Esophagus mucosa (tissue), 1 donor: ENCODE results near the gene TCOF1. TPM values are rescaled to one million over a fixed set of nuclear protein-coding genes. Genes with fewer than 3 reads are reported as not detected.

Source experiments
- ATAC-seq: fragments of 200-7000 bp; cut with Tn5 transposase; one replicate; pipeline ENCODE4 v1.9.1; 2020
- total RNA-seq: library from RNA; stranded (reverse); gene quantifications from one replicate; pipeline ENCODE4 v1.2.4, GENCODE V29; 2023
- donor health status: DM: yes; HTN: yes; CAD: no.

TCOF1 gene
- total RNA-seq, 1 donor from 2014 or later, result 24.8 TPM

DNA sequence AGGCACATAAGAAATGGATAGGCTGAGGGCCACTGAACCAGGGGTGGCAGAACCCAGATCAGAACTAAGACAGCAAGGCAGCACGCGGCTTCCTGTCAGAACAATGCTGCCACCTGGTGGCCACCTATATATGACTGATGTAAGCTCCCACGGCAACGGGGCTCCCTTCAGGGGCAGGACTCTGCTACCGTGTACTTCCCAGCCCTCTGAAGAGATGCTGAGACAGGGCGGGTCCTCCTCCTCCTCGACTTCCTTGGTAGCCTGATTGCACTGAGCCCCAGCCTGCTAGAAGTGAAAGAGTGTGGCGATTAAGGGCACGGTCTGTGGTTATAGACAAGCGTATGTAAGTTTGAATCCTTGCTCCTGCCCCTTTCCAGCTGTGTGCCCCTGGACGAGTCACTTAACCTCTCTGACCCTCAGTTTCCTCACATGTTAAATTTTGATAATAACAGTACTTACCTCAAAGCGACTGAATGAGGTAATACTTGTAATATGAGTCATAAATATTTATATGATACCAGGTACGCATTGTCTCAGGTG lies 78.7 kb downstream of the TCOF1 start:
- peak; percentile 86 for ATAC-seq

DNA sequence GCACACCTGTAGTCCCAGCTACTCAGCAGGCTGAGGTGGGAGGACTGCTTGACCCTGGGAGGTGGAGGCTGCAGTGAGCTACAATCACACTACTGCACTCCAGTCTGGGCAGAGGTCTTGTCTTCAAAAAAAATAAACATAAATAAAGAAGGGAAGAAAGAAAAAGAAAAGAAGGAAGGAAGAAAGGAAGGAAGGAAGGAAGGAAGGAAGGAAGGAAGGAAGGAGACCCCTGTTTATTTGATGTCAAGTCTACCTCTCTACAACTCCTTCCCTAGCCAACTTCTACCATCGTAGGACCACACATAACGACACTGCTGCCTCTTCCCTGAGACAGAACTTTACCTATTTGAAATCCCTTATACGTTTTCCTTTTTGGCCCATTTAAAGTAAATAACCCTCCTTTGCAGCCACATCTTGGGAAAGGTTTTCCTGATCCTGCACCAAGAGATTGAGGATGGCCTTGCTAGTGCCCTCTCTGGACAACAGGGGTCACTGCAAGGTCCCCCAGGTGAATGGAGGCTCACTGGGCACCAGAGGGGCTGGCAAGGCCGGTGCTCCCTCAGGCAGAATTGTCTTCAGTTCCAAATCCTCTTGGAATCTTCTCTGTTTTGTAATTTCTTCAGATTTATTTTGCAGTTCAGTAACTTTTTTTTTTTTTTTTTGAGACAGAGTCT lies 81.5 kb downstream of the TCOF1 start:
- no peak for ATAC-seq

DNA sequence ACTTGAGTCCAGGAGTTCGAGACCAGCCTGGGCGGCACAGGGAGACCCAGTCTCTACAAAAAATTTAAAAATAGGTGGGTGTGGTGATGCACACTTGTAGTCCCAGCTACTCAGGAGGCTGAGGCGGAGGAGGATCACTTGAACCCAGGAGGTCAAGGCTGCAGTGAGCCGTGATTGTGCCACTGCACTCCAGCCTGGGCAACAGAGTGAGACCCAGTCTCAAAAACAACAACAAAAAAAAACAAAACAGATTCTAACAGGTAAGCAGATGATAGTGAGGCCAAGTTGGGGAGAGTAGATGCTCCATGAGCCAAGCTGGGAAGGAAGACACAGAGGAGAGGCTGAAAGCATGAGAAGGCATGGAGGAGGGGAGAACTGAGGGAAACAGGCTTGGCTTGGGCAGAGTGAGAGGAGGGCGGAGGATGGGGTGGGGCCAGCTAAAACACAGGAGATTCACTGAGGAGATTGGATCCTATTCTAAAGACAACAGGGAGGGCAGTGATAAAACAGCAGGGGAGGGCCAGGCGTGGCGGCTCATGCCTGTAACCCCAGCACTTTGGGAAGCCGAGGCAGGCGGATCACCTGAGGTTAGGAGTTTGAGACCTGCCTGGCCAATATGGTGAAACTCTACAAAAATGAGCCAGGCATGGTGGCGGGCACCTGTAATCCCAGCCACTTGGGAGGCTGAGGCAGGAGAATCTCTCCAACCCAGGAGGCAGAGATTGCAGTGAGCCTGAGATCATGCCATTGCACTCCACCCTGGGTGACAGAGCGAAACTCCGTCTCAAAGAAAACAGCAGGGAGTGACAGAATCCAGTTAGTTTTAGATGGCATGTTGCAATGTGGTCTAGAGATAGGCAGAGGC lies 83.7 kb downstream of the TCOF1 start:
- peak; percentile 30 for ATAC-seq

DNA sequence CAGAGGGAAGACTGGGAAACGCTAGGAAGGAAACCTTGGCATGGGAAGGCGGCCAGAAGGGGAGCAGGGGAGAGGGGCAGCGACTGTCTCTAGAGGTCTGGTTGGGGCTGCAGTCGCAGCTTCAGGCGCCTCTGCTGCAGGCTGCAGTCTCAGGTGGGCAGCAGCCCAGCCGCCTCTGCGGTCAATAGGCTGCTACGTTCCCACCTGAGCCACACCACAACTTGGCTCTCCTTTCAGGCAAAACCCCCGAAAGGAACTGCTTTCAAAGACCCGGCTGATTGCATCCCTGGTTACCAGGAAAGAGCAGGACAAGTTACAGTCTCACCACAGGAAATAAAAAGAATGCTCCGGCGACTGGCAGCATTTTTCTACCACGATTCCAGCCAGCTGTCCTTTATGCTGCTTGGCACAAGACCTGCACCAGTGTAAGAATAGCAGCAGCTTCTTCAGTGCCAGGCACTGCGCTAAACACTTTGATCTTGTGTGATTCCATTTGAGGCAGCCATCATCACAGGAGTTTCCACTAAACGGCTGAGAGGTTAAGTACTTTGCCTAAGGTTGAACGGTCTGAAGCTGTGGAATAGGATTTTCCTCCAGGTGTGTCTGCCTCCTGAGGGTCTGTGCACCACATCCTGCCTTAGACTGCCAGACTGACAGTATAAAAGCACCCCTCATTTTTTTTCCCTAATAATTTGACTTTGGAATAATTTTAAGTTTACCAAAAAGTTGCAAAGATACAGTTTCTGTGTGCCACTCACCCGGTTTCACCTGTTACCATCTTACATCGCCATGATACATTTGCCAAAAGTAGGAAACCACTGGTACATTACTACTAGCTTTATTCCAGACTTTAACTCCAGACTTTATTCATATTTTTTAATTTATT lies 84.6 kb downstream of the TCOF1 start:
- peak; percentile 18 for ATAC-seq

DNA sequence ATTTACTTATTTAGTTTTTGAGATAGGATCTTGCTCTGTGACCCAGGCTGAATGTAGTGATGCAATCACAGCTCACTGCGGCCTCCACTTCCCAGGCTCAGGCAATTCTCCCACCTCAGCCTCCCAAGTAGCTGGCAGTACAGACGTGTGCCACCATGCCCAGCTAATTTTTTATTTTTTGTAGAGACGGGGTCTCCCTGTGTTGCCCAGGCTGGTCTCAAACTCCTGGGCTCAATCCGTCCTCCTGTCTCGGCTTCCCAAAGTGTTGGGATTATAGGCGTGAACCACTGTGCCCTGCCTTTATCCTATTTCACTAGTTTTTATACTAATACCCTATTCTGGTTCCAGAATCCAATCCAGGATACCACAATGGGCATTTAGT lies 85.2 kb downstream of the TCOF1 start:
- no peak for ATAC-seq

DNA sequence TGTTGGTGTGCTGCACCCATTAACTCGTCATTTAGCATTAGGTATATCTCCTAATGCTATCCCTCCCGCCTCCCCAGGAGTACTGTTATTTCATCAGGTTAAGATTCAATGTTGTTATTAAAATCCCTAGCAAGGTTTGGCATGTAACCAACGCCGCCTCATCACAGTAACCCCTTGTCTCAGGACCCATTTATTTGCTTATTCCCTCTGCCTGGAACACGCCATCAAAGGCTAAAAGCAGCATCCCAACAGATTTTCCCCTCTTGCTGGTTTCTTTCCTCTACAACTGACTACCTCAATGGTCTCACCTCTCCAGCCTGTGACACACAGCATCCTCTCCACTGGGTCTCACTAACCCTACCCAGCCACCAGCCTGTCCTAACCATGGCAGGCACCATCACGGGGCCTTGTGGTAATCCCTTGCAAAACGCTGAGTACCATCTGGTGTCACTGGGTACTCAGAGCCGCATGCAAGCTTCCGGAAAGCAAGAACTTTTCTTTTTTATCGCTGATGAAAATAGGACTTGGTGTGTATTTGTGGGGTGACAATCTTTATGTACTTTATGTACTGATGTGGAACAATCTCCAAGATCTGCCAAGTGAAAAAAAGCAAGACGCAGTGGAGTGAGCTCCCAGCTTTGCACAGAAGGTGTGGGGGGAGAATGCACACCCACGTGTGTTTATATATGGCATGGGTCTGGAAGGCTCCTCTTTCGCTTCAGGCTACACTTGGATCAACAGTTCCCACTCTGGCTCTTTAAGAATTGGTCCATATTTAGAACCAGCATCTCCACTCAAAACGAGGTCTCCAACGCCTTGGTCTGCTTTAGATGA lies 86.0 kb downstream of the TCOF1 start:
- no peak for ATAC-seq

DNA sequence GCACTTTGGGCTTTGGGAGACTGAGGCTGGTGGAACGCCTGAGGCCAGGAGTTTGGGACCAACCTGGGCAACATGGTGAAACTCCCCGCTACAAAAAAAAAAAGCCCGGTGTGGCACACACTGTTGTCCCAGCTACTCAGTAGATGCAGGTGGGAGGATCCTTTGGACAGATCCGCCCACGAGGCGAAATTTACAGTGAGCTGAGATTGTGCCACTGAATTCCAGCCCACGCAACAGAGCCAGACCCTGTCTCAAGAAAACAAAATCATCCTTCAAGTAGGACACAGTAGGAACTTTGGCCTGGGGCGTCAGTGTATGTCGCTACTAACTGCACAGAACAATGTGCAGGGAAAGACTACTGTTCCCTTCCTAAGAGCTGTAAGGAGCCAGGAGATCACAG lies 87.3 kb downstream of the TCOF1 start:
- ATAC-seq, result no peak

DNA sequence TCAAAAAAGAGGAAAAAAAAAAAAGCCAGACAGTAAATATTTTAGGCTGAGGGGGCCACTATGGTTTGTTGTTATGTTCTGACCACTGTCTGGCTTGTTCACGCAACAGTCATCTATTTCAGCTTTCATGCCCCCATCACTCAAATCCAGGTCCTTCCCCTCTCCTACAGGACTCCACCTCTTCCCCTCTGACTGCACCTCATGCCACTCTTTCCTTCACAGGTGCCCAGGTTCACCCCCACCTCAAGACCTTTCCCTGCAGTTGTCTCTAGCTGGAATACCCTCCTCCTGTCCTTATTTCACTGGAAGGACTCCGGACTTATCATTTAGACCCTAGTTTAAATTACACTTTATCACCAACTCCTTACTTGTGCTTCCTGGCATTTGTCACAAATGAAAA lies 88.6 kb downstream of the TCOF1 start:
- ATAC-seq, result no peak

DNA sequence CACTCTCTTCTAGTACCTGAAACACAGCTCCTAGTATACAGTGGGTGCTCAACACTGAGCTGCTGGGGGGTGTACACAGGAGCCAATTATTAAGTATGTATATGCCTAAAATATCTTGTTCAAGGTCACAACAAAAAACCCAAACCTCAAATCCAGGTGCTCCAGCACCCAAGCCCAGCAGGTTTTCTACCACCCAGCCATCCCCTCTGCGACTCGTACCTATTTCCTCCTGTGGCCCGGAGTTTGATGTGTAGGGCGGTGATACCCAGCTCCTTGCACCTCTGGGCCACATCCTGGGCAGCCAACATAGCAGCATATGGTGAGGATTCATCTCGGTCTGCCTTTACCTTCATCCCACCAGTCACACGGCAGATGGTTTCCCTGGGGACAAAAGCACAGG lies 89.1 kb downstream of the TCOF1 start:
- no peak for ATAC-seq

DNA sequence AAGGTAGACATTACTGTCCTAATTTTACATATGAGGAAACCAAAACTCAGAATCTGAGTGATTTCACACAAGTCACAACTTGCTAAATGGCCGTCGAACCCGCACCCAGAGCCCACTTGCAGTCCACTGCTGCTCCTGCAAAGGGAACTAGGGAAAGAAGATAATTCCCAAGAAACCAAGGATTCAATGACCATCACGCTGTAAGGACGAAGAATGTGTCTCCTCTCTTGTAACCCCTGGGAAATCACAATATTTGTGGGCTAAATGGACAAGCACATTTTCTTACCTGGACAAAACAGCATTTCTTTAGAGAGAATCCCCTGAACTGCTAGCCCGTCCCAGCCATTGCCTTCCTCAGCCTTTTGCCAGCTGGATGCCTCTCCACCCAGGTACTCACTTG lies 89.7 kb downstream of the TCOF1 start:
- no peak for ATAC-seq

DNA sequence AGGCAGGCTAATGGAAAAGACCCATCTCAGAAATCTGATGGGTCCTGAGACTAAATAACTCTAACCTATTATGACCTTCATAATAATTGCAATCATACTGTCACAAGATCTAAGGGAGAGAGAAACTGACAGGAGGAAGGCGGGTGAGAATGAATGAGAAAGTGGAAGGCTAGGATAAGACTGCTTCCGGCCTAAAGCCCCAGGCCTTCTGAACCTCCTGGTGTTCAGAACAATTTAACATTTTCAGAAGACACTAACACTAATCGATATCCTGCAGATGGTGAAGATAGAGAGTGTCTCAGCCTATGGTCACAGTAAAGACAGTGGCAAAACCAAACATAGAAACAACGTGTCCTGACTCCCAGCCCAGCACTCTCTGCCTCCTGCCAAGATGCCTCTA lies 90.8 kb downstream of the TCOF1 start:
- ATAC-seq, result no peak

DNA sequence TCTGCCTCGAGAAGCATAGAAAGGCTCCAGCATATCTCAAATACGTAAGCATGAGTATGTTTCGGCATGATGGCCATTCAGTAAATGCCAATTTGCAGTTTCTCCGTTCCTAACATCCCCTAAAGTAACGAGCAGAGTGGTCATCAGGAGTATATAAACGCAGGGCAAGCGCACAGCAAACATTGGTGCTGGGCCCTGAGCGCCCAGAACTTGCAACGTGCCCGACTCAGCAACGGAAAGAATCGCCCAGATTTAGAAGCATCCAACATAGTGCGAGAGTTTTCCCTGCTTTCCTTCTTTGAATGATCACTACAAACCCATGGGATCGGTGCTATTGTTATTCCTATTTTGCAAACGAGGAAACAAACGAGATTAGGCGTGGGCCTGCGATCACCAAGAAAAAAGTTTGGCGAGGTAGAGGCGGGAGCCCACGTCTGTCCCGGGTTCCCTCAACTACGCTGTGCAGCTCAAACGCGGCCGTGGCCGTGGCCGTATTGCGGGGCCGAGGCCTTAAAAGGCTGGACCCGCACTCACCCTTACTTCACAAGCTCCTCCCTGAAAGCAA lies 91.5 kb downstream of the TCOF1 start:
- ATAC-seq, result peak; percentile 52

Other genes with a start within 250 kb of the TCOF1 start
- gene PDGFRB, start 201.9 kb upstream of the TCOF1 start, total RNA-seq, result 11.5 TPM
- gene CDX1, start 190.9 kb upstream of the TCOF1 start, total RNA-seq, result not detected
- not detected for gene SLC6A7, start 167.6 kb upstream of the TCOF1 start, total RNA-seq
- gene CAMK2A, start 67.9 kb upstream of the TCOF1 start, total RNA-seq, result 0.28 TPM
- gene ARSI, start 54.8 kb upstream of the TCOF1 start, total RNA-seq, result 1.7 TPM
- 125 TPM for gene CD74, start 55.2 kb downstream of the TCOF1 start, total RNA-seq
- gene RPS14, start 92.0 kb downstream of the TCOF1 start, total RNA-seq, result 1,847 TPM
- 112 TPM for gene NDST1, start 150.4 kb downstream of the TCOF1 start, total RNA-seq